LNCaP clone FGC (cell line): Measurements from ENCODE around the gene IL16.

Experiments used
- DNase-seq: peaks from one replicate; pipeline ENCODE4 v3.0.0-alpha.2; 2011; ENCODE audit warnings: low read depth
- H3K4me3 ChIP-seq: 2 replicates; pipeline ENCODE4 v1.5.1; 2011; ENCODE audit warnings: mild to moderate bottlenecking, low read depth, low read length, control low read depth
- TF ChIP-seq, protein P1 (sequence below): IDR thresholded peaks from 2 replicates; pipeline ENCODE4 v1.5.1; 2012; ENCODE audit warnings: mild to moderate bottlenecking; ENCODE audit not compliant: control insufficient read depth, insufficient read depth; ENCODE audit errors: extremely low read depth

The IL16 gene

DNA sequence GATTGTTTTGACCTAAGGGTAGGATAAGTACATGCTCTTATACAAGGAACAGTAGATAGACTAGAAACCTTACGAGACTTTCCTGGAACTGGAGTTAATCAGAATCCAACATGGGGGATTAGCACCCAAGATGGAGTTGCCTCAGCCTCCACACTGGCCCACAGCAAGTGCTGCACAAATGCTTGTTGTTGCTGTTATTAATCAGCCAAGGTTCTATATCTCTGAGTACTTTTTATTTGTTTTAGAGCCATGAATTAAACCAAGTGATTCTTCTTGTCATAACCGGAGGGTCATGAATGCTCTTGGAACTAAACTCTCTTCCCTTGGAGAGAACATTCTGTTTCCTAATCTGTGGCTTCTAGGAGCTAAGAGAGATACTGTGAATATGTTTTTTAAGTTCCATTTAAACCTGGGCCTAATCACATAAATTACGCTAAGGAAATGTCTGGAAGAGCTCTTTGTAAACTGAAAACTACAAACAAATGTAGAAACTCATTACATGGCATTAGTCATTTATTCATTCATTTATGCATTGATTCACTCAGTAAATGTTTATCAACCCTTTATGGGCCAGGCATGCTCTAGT, 5.7 kb upstream of the IL16 start:
- TF ChIP-seq, protein P1, sequence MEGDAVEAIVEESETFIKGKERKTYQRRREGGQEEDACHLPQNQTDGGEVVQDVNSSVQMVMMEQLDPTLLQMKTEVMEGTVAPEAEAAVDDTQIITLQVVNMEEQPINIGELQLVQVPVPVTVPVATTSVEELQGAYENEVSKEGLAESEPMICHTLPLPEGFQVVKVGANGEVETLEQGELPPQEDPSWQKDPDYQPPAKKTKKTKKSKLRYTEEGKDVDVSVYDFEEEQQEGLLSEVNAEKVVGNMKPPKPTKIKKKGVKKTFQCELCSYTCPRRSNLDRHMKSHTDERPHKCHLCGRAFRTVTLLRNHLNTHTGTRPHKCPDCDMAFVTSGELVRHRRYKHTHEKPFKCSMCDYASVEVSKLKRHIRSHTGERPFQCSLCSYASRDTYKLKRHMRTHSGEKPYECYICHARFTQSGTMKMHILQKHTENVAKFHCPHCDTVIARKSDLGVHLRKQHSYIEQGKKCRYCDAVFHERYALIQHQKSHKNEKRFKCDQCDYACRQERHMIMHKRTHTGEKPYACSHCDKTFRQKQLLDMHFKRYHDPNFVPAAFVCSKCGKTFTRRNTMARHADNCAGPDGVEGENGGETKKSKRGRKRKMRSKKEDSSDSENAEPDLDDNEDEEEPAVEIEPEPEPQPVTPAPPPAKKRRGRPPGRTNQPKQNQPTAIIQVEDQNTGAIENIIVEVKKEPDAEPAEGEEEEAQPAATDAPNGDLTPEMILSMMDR = no peak
- DNase-seq = no peak

DNA sequence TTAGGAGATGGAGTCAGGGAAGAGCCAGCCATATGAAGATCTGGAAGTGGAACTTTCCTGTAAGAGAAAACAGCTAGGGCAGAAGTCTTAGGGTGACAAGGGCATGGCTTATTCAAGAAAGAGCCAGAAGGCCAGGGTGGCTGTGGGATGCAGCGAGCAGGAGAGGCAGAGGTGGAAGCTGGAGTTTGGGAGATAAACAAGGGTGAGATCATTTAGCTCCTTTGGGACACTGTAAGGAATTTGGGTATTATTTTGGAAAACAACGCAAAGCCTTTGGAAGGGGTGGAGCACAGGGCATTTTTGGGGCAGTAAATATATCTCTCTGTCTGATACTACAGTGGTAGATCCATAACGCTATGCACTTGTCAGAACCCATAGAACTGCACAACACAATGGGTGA, 5.0 kb upstream of the IL16 start:
- no peak for DNase-seq
- TF ChIP-seq, protein P1 = no peak
- no peak overlapping the region for H3K4me3 ChIP-seq

More for the DNA sequence above, 5.7 kb upstream of the IL16 start:
- no peak overlapping the region for H3K4me3 ChIP-seq

DNA sequence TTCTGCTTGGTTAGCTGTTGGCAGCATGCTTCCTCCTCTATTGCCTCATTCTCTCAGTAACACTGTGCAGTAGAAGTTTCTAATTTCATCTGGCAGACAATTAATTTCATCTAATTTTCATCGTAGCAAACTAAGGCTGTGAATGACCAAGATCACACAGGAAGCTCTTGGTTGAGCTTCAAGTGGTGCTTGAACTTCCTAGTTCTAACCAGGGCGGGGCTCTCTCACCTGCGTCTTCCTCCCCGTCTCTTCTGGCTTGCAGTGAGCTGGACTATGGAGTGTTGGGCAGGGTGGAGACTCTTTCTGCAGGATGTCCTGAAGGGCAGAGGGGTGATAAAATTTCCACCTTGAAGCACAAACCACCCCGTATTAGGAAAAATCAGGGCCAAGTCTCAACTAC, 2.0 kb upstream of the IL16 start:
- TF ChIP-seq, protein P1 = no peak
- no peak for DNase-seq

DNA sequence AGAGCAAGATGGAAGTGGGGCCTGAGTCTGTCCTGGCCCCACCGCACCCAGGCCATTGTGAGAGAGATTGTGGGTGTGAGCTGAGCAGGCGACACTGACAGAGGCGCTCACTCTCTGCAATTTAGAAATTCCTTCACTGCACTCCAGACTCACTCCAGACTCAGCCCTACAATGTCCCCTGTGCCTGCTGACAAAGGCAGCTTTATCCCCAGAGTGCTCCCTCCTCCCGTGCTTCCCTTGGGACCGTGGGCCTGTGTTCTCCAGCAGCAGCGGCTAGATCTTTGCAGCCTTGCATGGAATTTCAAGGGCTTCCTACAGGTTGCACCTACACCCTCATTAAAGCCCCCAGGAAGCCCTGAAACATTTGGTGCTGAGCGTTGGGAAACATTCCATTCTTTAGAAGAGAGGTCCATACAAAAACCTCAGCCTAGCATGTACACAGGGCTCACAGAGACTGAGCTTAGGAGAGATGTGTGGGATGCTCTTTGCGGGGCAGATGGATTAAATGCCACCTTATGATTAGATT, 1.3 kb upstream of the IL16 start:
- H3K4me3 ChIP-seq = no peak overlapping the region
- TF ChIP-seq, protein P1 = no peak
- no peak for DNase-seq

More for the DNA sequence above, 2.0 kb upstream of the IL16 start:
- H3K4me3 ChIP-seq = no peak overlapping the region

DNA sequence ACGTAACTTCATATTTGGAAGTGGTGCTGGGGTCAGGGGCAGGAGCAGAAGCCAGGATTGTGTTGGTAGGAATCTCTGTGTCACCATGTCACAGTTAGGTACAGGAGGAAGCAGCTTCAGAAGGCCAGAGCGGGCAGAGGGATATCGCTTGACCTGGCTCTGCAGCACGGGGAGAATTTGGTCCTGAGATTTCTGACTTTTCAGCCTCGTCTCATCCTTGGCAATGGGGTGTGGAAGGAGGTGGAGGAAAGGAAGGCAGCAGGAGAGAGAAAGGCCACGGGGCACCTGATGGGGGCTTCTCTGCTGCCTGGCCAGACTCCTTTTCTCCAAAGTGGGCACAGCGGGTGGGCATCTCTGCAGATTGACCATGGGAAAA, 564 bp downstream of the IL16 start:
- no peak for DNase-seq
- no peak overlapping the region for H3K4me3 ChIP-seq
- TF ChIP-seq, protein P1 = no peak

DNA sequence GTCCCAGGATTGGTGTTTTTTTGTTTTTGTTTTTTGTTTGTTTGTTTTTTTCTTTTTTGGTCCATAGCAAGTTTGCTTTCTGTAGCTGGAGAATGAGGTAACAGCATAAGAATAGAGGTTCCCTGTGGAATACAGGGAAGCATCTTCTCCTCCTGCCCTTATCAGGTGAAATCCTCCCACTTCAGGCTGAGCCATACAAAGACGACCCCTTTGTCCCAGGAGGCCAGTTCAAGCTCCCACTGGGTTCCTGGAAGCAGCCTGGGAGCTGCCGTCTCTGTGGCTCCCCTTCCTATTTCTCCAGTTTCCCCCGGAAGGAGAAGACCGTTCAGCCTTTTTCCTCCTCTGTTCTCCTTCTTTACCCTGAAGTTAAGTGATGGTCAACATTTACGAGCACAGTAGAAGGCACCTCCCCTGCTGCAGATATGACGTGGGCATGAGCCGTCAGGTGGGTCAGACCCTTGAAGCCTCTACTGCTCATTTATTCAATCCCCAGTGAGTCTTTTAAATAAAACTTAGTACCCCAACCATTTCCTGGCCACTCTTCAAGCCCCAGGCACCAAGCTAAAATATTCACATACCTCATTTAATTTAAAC, 1.1 kb downstream of the IL16 start:
- TF ChIP-seq, protein P1 = no peak
- H3K4me3 ChIP-seq = no peak overlapping the region
- no peak for DNase-seq
